Body of pancreas (tissue), 4 donors: ENCODE measurements around the gene UBB. TPM values are rescaled to one million over a fixed set of nuclear protein-coding genes. Genes with fewer than 3 reads are reported as not detected.
A peak's percentile ranks its signal among the peaks of the same experiment; 100 is the strongest.

Source experiments
- ATAC-seq: fragments of 150-250 bp; one replicate; pipeline ENCODE4 v1.9.1; 2016
- DNase-seq, 4 donors: peaks; one replicate each; pipeline ENCODE4 v3.0.0-alpha.2; 2019
- H3K27ac ChIP-seq, 4 donors: fragments of 200-600 bp; sonication (generic); 1 replicate in 3 of 4; 2 replicates in 1 of 4; pipeline versions ENCODE4 v1.5.1 to v1.6.1; 2016 to 2019; ENCODE audit warnings: mild to moderate bottlenecking in 1 of 4, mixed read lengths in 1 of 4, moderate library complexity in 1 of 4
- H3K27me3 ChIP-seq, 2 donors: fragments of 200-600 bp; sonication (generic); one replicate each; pipeline ENCODE4 v1.6.0; 2016; ENCODE audit warnings: mild to moderate bottlenecking in 1 of 2
- H3K36me3 ChIP-seq, 2 donors: fragments of 200-600 bp; sonication (generic); replicated peaks in 1 of 2; 2 replicates each; pipeline ENCODE4 v1.5.1; 2016; ENCODE audit warnings: low read depth in 2 of 2; ENCODE audit not compliant: insufficient read depth in 1 of 2
- H3K4me1 ChIP-seq: fragments of 200-600 bp; sonication (generic); one replicate; pipeline ENCODE4 v1.6.0; 2016
- H3K4me3 ChIP-seq, 2 donors: fragments of 200-600 bp; sonication (generic); 1 replicate in 1 of 2; 2 replicates in 1 of 2; pipeline ENCODE4 v1.5.1; 2016 to 2019
- H3K9me3 ChIP-seq, 3 donors: fragments of 200-600 bp; sonication (generic); 1 replicate in 2 of 3; 2 replicates in 1 of 3; pipeline ENCODE4 v1.5.1; 2016
- CTCF ChIP-seq, 7 experiments: fragments of 450-650 bp in 4 of 7; fragments of 200-600 bp in 3 of 7; sonication (generic) in 3 of 7; IDR thresholded peaks; one replicate each; pipeline ENCODE4 v1.5.1; 2016 to 2019; ENCODE audit warnings: antibody characterized with exemption in 7 of 7
- POLR2A ChIP-seq, 3 donors: fragments of 450-650 bp; IDR thresholded peaks; one replicate each; pipeline ENCODE4 v1.6.1; 2016; ENCODE audit warnings: antibody characterized with exemption in 3 of 3, mild to moderate bottlenecking in 2 of 3
- WGBS, 2 donors: methylation state at CpG; one replicate each; pipeline ENCODE4 v1.1.5; 2017; 5-methylcytosine and 5-hydroxymethylcytosine counted together
- intact Hi-C: fragments of 100-400 bp; cut with DNase I; formaldehyde crosslinking; loops from one replicate; pipeline ENCODE4 v1.15.1; 2023
- total RNA-seq, 2 donors: library from RNA; depleted of rRNA; stranded (reverse); fragments of >200 nt; gene quantifications; one replicate each; pipeline ENCODE4 v1.1.0, GENCODE V29; 2016

Gene UBB
- total RNA-seq, 2 donors from 2014 or later: 450 to 486 TPM

DNA sequence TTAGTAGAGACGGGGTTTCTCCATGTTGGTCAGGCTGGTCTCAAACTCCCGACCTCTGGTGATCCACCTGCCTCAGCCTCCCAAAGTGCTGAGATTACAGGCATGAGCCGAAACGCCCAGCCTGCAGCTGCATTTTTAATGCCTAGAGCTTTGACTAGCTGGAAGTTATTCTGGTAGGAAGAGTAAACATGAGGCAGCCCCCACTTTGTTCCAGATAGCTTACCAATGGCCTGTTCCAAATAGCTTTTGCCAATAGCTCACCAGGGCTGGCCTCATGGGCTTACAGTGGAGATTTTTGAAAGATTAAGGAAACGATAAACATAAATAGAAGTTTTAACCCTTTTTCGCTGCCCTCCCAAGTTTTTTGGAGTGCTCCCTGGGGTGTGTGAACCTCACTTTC is 44.3 kb downstream of the UBB start:
- Histone ChIP-seq H3K9me3 (no peaks in the 10 kb centered on the region), H3K4me1 (peaks cover 23% of the 10 kb centered on the region), H3K4me3 (no peak overlapping the region), H3K27ac (peak overlapping the region; percentile 62 to 80 (median 78)), H3K27me3 (no peaks in the 10 kb centered on the region), H3K36me3 (no peaks in the 10 kb centered on the region)
- DNase-seq (peak in 3 of 4 donors; percentile 39 to 51 (median 46)), ATAC-seq (no peak)
- WGBS, 2 donors: 48 to 58% methylated on average over 6 of the region's 6 CpGs
- TF ChIP-seq CTCF (IDR thresholded peaks at IDR 0.05) (no peak), POLR2A (IDR thresholded peaks at IDR 0.05) (no peak)
- intact Hi-C loops: no loop called here

GRCh38 chr17:16425698-16426659 is 45.1 kb downstream of the UBB start:
- intact Hi-C loops: no loop called here
- peak; percentile 80 to 94 (median 93) for DNase-seq
- no peaks in the 10 kb centered on the region for H3K36me3 ChIP-seq
- TF ChIP-seq CTCF (IDR thresholded peaks at IDR 0.05) (no peak), POLR2A (IDR thresholded peaks at IDR 0.05) (no peak)
- H3K27me3 ChIP-seq: no peaks in the 10 kb centered on the region
- ATAC-seq: peak; percentile 81
- peak overlapping the region; percentile 62 to 80 (median 78) for H3K27ac ChIP-seq
- H3K9me3 ChIP-seq: no peaks in the 10 kb centered on the region
- H3K4me1 ChIP-seq: peaks cover 23% of the 10 kb centered on the region
- 40% methylated on average over 6 to 20 of the region's 20 CpGs for WGBS, 2 donors
- no peak overlapping the region for H3K4me3 ChIP-seq

DNA sequence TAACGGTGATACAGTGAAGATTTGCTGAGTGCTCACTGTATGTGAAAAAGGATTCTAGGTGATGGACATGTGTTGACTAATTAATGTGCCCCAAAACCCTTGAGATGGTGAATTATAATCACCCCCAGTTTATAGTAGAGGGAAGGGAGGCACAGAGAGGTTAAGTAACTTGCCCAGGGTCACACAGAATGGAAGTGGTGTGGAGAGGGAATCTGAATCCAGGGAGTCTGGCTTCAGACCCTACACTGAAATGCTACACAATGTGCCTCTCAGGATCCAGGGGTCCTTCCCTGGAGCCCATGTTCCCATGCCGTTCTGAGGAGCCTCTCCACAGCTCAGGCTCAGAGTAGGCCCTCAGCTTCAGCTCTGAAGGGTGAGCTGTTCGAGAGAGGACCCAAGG is 46.1 kb downstream of the UBB start:
- DNase-seq (peak in 1 of 4 donors; percentile 7), ATAC-seq (no peak)
- Histone ChIP-seq H3K9me3 (no peaks in the 10 kb centered on the region), H3K36me3 (no peaks in the 10 kb centered on the region), H3K4me1 (peaks cover 23% of the 10 kb centered on the region), H3K27me3 (no peaks in the 10 kb centered on the region), H3K27ac (peak overlapping the region in 1 of 4 donors; percentile 78), H3K4me3 (no peak overlapping the region)
- 95 to 100% methylated on average over 2 of the region's 3 CpGs for WGBS, 2 donors
- intact Hi-C loops: no loop called here
- TF ChIP-seq CTCF (IDR thresholded peaks at IDR 0.05): no peak

DNA sequence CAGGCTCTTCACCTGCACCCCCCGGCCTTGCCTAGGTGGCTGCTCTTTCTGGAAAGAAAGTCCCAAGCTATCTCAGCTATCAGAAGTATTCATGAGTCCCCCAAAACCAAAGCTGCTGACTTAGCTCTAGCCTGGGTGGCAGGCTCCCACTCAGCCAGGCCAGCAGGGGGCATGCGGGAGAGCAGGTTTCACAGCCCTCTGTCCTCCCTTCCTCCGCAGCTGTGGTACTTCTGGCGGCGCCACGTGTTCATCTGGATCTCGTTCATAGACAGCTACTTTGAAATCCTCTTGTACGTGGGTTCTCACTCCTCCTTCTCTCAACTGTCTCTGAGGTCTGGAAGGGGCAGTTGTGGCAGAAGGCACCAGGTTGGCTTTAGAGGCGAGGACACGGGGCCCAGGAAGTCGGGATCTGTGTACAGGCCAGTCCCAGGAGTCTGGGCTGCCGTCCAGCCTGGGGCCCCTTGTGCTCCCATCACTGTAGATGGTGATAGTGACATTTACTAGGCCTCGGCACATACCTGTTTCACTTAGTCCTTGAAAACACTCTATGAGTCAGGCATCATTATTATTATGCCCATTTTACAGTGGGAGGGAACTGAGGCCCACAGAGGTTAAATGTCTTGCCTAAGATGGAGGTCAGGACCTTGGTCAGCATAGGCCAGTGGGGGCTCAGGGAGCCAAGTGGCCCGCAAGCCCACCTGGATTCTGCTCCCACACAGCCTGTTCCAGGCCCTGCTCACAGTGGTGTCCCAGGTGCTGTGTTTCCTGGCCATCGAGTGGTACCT is 47.4 kb downstream of the UBB start:
- H3K27me3 ChIP-seq: no peaks in the 10 kb centered on the region
- ATAC-seq (peak; percentile 74), DNase-seq (peak; percentile 71 to 81 (median 76))
- no peak overlapping the region for H3K27ac ChIP-seq
- H3K36me3 ChIP-seq: no peaks in the 10 kb centered on the region
- intact Hi-C loops: no loop called here
- WGBS, 2 donors: 59 to 60% methylated on average over 1 to 15 of the region's 15 CpGs
- no peaks in the 10 kb centered on the region for H3K9me3 ChIP-seq
- no peak overlapping the region for H3K4me3 ChIP-seq
- peaks cover 23% of the 10 kb centered on the region for H3K4me1 ChIP-seq
- TF ChIP-seq POLR2A (IDR thresholded peaks at IDR 0.05) (no peak), CTCF (IDR thresholded peaks at IDR 0.05) (peak; percentile 53 to 73 (median 65))
